ENCODE results near the gene XXYLT1. TPM values are rescaled to one million over a fixed set of nuclear protein-coding genes. Genes with fewer than 3 reads are reported as not detected.

Gene XXYLT1
- total RNA-seq, 1 experiment from 2014 or later = 23.4 TPM

DNA sequence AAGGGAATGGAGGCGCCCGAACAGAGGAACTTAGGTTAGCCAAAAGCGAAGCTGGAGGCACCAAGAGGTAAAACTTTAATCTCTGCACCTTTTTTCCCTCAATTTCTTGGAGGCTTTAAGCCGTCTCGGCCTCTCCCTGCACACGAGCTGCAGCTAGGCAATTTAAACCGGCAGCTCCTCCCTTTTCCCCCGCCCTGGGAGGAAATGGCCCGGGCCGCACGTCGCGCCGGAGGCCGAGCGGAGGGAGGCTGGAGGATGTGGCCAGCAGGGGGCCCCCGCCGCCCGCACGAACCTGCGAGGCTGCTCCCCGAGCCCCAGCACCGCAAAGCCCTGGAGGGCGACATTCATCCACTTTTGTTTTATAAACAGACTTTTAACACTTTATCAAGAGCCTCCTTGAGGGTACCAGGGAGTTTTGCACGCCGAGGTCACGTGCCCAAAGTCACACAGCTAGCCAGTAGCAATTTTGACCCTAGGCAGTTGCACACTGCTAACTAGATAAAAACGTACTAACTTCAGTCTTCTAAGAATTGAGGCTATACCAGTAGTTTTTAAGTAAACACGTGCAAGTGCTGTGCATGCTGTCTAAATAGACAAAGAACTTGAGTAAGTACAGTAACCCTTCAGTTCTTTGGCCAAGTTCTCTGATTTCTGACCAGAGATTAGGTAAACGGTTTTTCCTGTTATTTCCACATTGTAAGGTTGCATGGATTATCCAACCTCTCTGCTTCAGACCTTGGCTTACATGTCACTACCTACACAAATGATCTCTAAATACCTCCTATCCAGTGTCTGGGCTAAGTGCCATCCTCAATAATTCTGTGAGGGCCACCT is 668 bp upstream of the XXYLT1 start (continued):
- TF ChIP-seq, protein P1, sequence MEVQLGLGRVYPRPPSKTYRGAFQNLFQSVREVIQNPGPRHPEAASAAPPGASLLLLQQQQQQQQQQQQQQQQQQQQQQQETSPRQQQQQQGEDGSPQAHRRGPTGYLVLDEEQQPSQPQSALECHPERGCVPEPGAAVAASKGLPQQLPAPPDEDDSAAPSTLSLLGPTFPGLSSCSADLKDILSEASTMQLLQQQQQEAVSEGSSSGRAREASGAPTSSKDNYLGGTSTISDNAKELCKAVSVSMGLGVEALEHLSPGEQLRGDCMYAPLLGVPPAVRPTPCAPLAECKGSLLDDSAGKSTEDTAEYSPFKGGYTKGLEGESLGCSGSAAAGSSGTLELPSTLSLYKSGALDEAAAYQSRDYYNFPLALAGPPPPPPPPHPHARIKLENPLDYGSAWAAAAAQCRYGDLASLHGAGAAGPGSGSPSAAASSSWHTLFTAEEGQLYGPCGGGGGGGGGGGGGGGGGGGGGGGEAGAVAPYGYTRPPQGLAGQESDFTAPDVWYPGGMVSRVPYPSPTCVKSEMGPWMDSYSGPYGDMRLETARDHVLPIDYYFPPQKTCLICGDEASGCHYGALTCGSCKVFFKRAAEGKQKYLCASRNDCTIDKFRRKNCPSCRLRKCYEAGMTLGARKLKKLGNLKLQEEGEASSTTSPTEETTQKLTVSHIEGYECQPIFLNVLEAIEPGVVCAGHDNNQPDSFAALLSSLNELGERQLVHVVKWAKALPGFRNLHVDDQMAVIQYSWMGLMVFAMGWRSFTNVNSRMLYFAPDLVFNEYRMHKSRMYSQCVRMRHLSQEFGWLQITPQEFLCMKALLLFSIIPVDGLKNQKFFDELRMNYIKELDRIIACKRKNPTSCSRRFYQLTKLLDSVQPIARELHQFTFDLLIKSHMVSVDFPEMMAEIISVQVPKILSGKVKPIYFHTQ (CRISPR knock-in tag; IDR thresholded peaks at IDR 0.05) = no peak
- TF ChIP-seq FOXP1 (CRISPR knock-in tag; IDR thresholded peaks at IDR 0.05; ENCODE audit: borderline replicate concordance) (no peak), EMX1 (CRISPR knock-in tag; IDR thresholded peaks at IDR 0.05) (0 out of 2 replicates have a peak, but pooled peaks have one; percentile 34), ZNF396 (CRISPR knock-in tag; IDR thresholded peaks at IDR 0.05; ENCODE audit: borderline replicate concordance) (no peak), FOXJ3 (CRISPR knock-in tag; IDR thresholded peaks at IDR 0.05; ENCODE audit: borderline replicate concordance) (no peak), ESRRA (CRISPR knock-in tag; IDR thresholded peaks at IDR 0.05; ENCODE audit: borderline replicate concordance) (no peak), ZNF416 (CRISPR knock-in tag; IDR thresholded peaks at IDR 0.05) (peak; percentile 81; the same call in 1 of the 2 replicates), TCF7 (CRISPR knock-in tag; IDR thresholded peaks at IDR 0.05; ENCODE audit: low read depth) (no peak), SP1 (CRISPR knock-in tag; conservative IDR thresholded peaks at IDR 0.05) (no peak), MYBL2 (CRISPR knock-in tag; IDR thresholded peaks at IDR 0.05) (no peak), GABPB1 (CRISPR knock-in tag; IDR thresholded peaks at IDR 0.05) (0 out of 2 replicates have a peak, but pooled peaks have one; percentile 39), ZNF671 (CRISPR knock-in tag; IDR thresholded peaks at IDR 0.05) (no peak; the same call in 1 of the 2 replicates)
- TF ChIP-seq, protein P2, sequence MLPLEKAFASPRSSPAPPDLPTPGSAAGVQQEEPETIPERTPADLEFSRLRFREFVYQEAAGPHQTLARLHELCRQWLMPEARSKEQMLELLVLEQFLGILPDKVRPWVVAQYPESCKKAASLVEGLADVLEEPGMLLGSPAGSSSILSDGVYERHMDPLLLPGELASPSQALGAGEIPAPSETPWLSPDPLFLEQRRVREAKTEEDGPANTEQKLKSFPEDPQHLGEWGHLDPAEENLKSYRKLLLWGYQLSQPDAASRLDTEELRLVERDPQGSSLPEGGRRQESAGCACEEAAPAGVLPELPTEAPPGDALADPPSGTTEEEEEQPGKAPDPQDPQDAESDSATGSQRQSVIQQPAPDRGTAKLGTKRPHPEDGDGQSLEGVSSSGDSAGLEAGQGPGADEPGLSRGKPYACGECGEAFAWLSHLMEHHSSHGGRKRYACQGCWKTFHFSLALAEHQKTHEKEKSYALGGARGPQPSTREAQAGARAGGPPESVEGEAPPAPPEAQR (CRISPR knock-in tag; IDR thresholded peaks at IDR 0.05) = no peak
- TF ChIP-seq, protein P3, sequence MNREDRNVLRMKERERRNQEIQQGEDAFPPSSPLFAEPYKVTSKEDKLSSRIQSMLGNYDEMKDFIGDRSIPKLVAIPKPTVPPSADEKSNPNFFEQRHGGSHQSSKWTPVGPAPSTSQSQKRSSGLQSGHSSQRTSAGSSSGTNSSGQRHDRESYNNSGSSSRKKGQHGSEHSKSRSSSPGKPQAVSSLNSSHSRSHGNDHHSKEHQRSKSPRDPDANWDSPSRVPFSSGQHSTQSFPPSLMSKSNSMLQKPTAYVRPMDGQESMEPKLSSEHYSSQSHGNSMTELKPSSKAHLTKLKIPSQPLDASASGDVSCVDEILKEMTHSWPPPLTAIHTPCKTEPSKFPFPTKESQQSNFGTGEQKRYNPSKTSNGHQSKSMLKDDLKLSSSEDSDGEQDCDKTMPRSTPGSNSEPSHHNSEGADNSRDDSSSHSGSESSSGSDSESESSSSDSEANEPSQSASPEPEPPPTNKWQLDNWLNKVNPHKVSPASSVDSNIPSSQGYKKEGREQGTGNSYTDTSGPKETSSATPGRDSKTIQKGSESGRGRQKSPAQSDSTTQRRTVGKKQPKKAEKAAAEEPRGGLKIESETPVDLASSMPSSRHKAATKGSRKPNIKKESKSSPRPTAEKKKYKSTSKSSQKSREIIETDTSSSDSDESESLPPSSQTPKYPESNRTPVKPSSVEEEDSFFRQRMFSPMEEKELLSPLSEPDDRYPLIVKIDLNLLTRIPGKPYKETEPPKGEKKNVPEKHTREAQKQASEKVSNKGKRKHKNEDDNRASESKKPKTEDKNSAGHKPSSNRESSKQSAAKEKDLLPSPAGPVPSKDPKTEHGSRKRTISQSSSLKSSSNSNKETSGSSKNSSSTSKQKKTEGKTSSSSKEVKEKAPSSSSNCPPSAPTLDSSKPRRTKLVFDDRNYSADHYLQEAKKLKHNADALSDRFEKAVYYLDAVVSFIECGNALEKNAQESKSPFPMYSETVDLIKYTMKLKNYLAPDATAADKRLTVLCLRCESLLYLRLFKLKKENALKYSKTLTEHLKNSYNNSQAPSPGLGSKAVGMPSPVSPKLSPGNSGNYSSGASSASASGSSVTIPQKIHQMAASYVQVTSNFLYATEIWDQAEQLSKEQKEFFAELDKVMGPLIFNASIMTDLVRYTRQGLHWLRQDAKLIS (CRISPR knock-in tag; IDR thresholded peaks at IDR 0.05; ENCODE audit: borderline replicate concordance) = no peak
- TF ChIP-seq, protein P4, sequence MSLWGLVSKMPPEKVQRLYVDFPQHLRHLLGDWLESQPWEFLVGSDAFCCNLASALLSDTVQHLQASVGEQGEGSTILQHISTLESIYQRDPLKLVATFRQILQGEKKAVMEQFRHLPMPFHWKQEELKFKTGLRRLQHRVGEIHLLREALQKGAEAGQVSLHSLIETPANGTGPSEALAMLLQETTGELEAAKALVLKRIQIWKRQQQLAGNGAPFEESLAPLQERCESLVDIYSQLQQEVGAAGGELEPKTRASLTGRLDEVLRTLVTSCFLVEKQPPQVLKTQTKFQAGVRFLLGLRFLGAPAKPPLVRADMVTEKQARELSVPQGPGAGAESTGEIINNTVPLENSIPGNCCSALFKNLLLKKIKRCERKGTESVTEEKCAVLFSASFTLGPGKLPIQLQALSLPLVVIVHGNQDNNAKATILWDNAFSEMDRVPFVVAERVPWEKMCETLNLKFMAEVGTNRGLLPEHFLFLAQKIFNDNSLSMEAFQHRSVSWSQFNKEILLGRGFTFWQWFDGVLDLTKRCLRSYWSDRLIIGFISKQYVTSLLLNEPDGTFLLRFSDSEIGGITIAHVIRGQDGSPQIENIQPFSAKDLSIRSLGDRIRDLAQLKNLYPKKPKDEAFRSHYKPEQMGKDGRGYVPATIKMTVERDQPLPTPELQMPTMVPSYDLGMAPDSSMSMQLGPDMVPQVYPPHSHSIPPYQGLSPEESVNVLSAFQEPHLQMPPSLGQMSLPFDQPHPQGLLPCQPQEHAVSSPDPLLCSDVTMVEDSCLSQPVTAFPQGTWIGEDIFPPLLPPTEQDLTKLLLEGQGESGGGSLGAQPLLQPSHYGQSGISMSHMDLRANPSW (CRISPR knock-in tag; conservative IDR thresholded peaks at IDR 0.05; ENCODE audit: low read depth) = no peak
- TF ChIP-seq, protein P5, sequence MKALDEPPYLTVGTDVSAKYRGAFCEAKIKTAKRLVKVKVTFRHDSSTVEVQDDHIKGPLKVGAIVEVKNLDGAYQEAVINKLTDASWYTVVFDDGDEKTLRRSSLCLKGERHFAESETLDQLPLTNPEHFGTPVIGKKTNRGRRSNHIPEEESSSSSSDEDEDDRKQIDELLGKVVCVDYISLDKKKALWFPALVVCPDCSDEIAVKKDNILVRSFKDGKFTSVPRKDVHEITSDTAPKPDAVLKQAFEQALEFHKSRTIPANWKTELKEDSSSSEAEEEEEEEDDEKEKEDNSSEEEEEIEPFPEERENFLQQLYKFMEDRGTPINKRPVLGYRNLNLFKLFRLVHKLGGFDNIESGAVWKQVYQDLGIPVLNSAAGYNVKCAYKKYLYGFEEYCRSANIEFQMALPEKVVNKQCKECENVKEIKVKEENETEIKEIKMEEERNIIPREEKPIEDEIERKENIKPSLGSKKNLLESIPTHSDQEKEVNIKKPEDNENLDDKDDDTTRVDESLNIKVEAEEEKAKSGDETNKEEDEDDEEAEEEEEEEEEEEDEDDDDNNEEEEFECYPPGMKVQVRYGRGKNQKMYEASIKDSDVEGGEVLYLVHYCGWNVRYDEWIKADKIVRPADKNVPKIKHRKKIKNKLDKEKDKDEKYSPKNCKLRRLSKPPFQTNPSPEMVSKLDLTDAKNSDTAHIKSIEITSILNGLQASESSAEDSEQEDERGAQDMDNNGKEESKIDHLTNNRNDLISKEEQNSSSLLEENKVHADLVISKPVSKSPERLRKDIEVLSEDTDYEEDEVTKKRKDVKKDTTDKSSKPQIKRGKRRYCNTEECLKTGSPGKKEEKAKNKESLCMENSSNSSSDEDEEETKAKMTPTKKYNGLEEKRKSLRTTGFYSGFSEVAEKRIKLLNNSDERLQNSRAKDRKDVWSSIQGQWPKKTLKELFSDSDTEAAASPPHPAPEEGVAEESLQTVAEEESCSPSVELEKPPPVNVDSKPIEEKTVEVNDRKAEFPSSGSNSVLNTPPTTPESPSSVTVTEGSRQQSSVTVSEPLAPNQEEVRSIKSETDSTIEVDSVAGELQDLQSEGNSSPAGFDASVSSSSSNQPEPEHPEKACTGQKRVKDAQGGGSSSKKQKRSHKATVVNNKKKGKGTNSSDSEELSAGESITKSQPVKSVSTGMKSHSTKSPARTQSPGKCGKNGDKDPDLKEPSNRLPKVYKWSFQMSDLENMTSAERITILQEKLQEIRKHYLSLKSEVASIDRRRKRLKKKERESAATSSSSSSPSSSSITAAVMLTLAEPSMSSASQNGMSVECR (CRISPR knock-in tag; IDR thresholded peaks at IDR 0.05; ENCODE audit: borderline replicate concordance) = peak; percentile 74; the same call in 1 of the 2 replicates
- TF ChIP-seq, protein P6, sequence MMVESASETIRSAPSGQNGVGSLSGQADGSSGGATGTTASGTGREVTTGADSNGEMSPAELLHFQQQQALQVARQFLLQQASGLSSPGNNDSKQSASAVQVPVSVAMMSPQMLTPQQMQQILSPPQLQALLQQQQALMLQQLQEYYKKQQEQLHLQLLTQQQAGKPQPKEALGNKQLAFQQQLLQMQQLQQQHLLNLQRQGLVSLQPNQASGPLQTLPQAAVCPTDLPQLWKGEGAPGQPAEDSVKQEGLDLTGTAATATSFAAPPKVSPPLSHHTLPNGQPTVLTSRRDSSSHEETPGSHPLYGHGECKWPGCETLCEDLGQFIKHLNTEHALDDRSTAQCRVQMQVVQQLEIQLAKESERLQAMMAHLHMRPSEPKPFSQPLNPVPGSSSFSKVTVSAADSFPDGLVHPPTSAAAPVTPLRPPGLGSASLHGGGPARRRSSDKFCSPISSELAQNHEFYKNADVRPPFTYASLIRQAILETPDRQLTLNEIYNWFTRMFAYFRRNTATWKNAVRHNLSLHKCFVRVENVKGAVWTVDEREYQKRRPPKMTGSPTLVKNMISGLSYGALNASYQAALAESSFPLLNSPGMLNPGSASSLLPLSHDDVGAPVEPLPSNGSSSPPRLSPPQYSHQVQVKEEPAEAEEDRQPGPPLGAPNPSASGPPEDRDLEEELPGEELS (CRISPR knock-in tag; IDR thresholded peaks at IDR 0.05) = no peak; the same call in 1 of the 2 replicates
- TF ChIP-seq, protein P7, sequence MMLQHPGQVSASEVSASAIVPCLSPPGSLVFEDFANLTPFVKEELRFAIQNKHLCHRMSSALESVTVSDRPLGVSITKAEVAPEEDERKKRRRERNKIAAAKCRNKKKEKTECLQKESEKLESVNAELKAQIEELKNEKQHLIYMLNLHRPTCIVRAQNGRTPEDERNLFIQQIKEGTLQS (CRISPR knock-in tag; conservative IDR thresholded peaks at IDR 0.05) = no peak

Data from WTC11 (cell line).